DMS79 (cell line): ENCODE measurements around the gene FOLR2.
"Not testable (repeated sequence)": the region's sequence is repeated elsewhere in the genome, so short reads cannot be mapped to it uniquely, and the experiment has no call there.

Source experiments
- DNase-seq: peaks from one replicate; lab custom pipeline; 2025; lab: John Stamatoyannopoulos, UW

FOLR2 gene

DNA sequence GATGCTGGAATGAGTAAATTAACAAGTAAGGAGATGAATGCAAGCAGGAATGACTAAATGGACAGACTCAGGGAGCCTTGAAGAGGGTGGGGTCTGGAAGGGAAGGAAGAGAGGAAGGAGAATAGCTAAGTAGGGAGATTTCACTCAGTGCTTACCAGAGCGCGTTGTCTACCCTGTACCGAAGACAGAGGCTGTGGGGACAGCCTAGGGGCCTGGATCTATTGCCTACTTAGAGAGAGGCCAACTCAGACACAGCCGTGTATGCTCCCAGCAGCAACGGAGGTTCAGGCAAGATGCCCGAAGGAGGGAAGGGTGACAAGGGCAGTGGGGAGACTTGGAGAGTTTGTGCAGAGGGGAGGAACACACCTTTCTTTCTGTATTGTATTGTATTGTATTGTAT is at the start of gene FOLR2:
TSS of gene FOLR2 (plus strand) at position 157 of the 400 bp plus-strand sequence. CDS start 1,791 bp downstream, outside the sequence.
- no peak for DNase-seq

GRCh38 chr11:72169046-72169555 is 47.5 kb upstream of the FOLR2 start:
- DNase-seq = not testable (repeated sequence)

GRCh38 chr11:72169754-72170153 is 46.8 kb upstream of the FOLR2 start:
- DNase-seq = not testable (repeated sequence)

DNA sequence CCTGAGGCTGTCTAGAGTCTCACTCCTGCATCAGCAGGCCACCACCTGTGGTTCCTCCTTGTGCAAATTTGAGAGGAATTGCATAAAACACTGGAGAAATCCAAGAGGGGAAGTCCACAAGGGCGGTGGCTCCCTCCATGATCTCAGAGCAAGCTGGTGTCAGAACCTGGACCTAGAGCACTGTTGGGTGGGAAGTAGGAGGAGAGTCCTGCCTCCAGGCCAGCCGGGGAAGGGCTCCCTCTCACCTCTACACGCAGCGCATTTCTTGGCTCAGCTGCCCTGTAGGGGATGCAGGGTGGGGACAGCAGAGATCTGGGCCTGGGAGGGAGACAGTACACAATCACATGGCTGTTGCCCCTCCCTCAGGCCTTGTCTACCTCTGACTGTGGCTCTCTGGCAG is 44.6 kb upstream of the FOLR2 start:
- DNase-seq = not testable (repeated sequence)

DNA sequence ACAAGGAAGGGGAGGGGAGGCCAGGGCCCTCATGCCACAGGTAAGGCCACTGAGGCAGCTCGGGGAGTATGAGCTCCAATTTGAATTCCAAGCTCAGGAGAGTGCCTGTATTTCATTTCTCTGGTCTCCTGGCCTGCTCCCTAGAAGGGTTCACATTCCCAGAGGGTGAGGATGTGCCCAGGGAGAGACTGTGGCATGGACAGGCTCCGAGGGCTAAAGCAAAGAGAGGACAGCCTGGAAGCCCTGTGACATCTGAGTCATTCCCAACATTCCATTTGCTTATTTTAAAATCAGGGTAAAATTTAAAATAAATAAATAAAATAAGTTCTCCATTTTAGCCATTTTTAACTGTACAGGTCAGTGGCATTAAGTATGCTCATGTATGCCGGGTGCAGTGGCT is 43.3 kb upstream of the FOLR2 start:
- DNase-seq = no peak

DNA sequence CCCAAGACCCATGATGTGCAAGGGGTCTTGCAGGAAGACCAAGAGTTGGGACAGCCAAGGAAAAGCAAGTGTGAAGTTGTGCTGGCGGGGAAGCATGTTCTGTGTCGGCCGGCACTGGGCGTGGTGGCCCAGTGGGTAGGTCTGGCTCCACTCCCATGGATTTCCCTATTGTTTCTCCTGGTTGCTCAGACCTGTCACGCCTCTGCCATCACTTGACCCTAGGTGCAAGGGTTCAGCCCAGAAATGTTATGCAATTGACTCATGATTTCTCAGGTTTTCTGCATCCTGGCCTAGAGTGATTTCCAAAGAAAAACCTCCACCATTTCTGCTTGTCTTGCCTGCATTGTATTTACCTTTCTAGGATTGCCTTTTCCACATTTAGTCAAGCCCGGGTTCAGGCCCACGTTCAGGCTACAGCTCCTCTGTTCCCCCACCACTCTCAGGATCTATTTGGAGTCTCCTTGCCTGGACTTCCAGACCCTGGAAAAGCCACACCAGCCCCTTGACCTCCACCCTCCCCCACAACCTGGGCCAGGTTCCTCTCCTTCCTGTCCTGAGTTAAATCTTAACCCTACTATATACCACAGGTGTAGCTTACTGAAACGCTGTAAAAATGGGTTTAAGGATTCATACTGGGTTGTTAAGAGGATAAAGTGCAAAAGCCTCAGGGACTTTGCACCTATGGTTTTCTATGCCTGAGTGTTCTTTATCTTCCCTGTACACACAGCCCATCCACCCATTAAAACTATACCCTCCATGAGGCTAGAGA is 42.1 kb upstream of the FOLR2 start:
- DNase-seq = no peak

GRCh38 chr11:72177656-72178055 is 38.9 kb upstream of the FOLR2 start:
- no peak for DNase-seq

GRCh38 chr11:72179049-72179803 is 37.4 kb upstream of the FOLR2 start:
- DNase-seq = no peak

DNA sequence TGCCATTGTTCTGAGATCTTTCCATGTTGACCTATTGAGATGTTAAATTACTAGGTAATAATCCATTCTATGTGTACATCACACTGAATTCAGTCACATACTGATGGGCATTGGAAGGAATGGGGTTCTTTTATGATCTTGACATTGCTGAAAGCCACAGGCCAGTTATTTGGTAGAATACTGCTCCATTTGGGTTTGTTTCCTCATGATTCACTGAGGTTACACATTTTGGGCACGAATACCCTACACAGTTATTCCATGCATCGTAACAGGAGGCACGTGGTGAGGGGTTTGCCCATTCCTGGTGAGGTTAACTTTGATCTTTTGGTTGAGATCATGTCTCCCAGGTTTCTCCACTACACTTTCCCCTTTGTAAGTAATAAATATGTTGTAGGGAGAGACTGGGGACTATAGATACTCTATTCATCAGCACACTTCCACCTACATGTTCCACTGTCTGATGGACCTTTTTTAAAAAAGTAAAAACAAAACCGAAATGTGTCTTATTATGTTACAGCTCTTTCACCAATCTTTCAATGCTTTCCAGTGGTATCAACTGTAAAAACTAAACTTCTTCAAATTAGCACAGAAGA is 36.7 kb upstream of the FOLR2 start:
- no peak for DNase-seq

- not testable (repeated sequence) for DNase-seq
These were observed 35.6 kb upstream of the FOLR2 start for GRCh38 chr11:72180892-72181552.

- not testable (repeated sequence) for DNase-seq
These were observed 35.0 kb upstream of the FOLR2 start for GRCh38 chr11:72181553-72181958.

DNA sequence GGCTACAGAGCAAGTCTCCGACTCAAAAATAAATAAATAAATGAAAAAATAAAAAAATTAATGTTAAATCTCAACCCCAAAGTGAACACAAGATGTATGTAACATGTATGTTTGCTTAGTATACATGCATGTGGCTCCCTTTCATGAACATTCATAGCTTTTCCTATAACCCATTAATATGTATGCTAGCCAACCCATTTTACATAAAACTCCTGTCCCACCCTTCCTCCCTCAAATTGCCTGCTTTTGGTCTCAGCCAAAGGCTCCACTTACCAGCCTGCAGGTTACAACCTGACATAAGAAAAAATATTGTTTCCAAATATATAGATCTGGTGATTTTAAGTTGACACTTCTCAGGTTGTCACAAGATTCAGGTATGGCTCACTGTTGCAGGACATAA is 28.3 kb upstream of the FOLR2 start:
- no peak for DNase-seq

- DNase-seq = no peak
These were observed 26.9 kb upstream of the FOLR2 start for GRCh38 chr11:72189455-72190250.

GRCh38 chr11:72190631-72191071 is 25.9 kb upstream of the FOLR2 start:
- DNase-seq = no peak

DNA sequence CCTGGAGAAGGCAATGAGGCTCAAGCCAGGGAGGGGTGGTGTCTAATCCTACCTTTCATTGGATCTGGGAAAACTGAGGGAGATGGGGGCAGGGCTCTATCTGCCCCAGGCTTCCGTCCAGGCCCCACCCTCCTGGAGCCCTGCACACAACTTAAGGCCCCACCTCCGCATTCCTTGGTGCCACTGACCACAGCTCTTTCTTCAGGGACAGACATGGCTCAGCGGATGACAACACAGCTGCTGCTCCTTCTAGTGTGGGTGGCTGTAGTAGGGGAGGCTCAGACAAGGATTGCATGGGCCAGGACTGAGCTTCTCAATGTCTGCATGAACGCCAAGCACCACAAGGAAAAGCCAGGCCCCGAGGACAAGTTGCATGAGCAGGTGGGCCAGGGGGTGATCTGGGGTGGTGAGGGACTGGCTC is 24.6 kb upstream of the FOLR2 start, which contains the start of gene FOLR1:
TSS of gene FOLR1 (plus strand) at position 180 of the 421 bp plus-strand sequence. CDS start at position 214, 34 bp downstream.
- DNase-seq = no peak

DNA sequence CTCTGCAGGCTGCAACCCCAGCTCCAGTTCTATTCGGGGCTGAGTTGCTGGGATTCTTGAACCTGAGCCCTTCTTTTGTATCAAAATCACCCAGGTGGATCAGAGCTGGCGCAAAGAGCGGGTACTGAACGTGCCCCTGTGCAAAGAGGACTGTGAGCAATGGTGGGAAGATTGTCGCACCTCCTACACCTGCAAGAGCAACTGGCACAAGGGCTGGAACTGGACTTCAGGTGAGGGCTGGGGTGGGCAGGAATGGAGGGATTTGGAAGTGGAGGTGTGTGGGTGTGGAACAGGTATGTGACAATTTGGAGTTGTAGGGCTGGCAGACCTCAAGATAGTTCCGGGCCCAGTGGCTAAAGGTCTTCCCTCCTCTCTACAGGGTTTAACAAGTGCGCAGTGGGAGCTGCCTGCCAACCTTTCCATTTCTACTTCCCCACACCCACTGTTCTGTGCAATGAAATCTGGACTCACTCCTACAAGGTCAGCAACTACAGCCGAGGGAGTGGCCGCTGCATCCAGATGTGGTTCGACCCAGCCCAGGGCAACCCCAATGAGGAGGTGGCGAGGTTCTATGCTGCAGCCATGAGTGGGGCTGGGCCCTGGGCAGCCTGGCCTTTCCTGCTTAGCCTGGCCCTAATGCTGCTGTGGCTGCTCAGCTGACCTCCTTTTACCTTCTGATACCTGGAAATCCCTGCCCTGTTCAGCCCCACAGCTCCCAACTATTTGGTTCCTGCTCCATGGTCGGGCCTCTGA is 20.9 kb upstream of the FOLR2 start:
- no peak for DNase-seq

DNA sequence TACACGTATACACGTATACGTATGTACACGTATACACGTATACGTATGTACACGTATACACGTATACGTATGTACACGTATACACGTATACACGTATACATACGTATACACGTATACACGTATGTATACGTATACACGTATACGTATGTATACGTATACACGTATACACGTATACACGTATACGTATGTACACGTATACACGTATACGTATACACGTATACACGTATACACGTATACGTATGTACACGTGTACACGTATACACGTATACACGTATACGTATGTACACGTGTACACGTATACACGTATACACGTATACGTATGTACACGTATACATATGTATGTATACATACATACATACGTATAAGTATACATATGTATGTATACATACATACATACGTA is 15.1 kb upstream of the FOLR2 start:
- not testable (repeated sequence) for DNase-seq

DNA sequence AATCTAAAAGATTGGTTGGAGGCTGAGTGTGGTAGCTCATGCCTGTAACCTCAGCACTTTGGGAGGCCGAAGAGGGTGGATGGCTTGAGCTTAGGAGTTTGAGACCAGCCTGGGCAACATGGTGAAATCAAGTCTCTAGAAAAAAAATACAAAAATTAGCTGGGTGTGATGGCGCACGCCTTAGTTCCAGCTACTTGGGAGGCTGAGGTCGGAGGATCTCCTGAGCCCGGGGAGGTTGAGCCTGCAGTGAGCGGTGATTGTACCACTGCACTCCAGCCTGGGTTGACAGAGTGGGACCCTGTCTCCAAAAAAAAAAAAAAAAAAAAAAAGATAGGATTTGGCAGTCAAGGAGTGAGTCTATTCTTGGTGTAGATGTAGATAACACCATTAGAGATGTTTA is 14.0 kb upstream of the FOLR2 start:
- no peak for DNase-seq

GRCh38 chr11:72203163-72203562 is 13.4 kb upstream of the FOLR2 start:
- DNase-seq = no peak

GRCh38 chr11:72204886-72205285 is 11.7 kb upstream of the FOLR2 start:
- no peak for DNase-seq
